MM.1S (cell line): ENCODE results near the gene TMEM178B.

Experiments
- EZH2 ChIP-seq: fragments of 300-600 bp; sonication (generic); optimal IDR thresholded peaks from 2 replicates; pipeline ENCODE3; 2017; ENCODE audit warnings: low read depth, mild to moderate bottlenecking, antibody characterized with exemption, low read length, mixed read lengths
- EZH2phosphoT487 ChIP-seq: fragments of 300-600 bp; sonication (generic); IDR thresholded peaks from 2 replicates; pipeline ENCODE4 v1.6.1; 2018; ENCODE audit warnings: antibody characterized with exemption, low read length
- TF ChIP-seq, protein P1 (sequence below): fragments of 300-600 bp; sonication (generic); IDR thresholded peaks from 2 replicates; pipeline ENCODE4 v1.5.1; 2016; ENCODE audit warnings: antibody characterized with exemption, low read length, mixed read lengths

DNA sequence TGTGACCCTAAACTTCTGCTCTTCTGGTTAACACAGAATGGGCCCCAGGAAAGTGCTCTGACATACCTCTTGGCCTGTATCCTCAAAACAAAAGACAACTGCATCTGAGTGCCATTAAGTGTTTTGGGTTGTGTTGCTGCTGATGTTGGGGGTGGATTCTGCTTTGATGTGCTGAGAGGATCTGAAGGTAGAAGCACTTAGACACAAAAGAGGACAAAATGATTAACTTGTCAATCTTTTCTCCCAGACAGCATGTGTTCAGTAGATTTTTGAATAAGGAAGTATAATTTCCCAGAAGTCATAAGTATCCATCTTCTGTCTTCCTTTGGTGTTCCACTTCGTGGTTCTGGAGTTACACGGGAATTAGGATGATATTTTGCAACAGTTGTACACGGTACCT lies 16.1 kb upstream of the TMEM178B start:
- TF ChIP-seq, protein P1, sequence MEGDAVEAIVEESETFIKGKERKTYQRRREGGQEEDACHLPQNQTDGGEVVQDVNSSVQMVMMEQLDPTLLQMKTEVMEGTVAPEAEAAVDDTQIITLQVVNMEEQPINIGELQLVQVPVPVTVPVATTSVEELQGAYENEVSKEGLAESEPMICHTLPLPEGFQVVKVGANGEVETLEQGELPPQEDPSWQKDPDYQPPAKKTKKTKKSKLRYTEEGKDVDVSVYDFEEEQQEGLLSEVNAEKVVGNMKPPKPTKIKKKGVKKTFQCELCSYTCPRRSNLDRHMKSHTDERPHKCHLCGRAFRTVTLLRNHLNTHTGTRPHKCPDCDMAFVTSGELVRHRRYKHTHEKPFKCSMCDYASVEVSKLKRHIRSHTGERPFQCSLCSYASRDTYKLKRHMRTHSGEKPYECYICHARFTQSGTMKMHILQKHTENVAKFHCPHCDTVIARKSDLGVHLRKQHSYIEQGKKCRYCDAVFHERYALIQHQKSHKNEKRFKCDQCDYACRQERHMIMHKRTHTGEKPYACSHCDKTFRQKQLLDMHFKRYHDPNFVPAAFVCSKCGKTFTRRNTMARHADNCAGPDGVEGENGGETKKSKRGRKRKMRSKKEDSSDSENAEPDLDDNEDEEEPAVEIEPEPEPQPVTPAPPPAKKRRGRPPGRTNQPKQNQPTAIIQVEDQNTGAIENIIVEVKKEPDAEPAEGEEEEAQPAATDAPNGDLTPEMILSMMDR, result no peak
- no peak for TF ChIP-seq EZH2
- no peak for TF ChIP-seq EZH2phosphoT487
